ENCODE measurements around the gene TTLL3.

TTLL3 gene

GRCh38 chr3:9779721-9780457 is 30.2 kb upstream of the TTLL3 start:
- no peak overlapping the region for H3K23ac ChIP-seq (ENCODE audit: low read length in 2 of 2)
- no peak overlapping the region for H2BK12ac ChIP-seq (ENCODE audit: low read length in 2 of 2)
- no peaks in the 10 kb centered on the region for H3K9me3 ChIP-seq (ENCODE audit: control insufficient read depth, low read length)
- no peak overlapping the region for H3K4ac ChIP-seq (ENCODE audit: low read depth in 1 of 2, low read length in 2 of 2)
- H3K4me3 ChIP-seq (ENCODE audit: insufficient read depth in 1 of 2, low read depth in 1 of 2, low read length in 2 of 2) = peak overlapping the region in 1 of 2 experiments; percentile 8
- no peak overlapping the region for H2BK15ac ChIP-seq (ENCODE audit: low read depth, poor library complexity, severe bottlenecking)
- 98% methylated on average over 7 of the region's 8 CpGs for WGBS
- H2AK5ac ChIP-seq (ENCODE audit: low read length, severe bottlenecking) = no peak overlapping the region
- H2BK120ac ChIP-seq (ENCODE audit: low read depth, low read length) = no peak overlapping the region
- H4K8ac ChIP-seq (ENCODE audit: low read length) = no peak overlapping the region
- DNase-seq = no peak
- H3K9ac ChIP-seq (ENCODE audit: low read length) = no peak overlapping the region
- no peak overlapping the region for H4K91ac ChIP-seq (ENCODE audit: low read length)
- H3K18ac ChIP-seq (ENCODE audit: low read depth in 1 of 2, low read length in 2 of 2) = no peak overlapping the region
- H2AFZ ChIP-seq (ENCODE audit: low read depth, low read length) = no peak overlapping the region
- H3K14ac ChIP-seq (ENCODE audit: low read length in 2 of 2) = no peak overlapping the region
- H3K36me3 ChIP-seq (ENCODE audit: control insufficient read depth in 1 of 2, insufficient read depth in 2 of 2, low read depth in 1 of 2, low read length in 2 of 2) = peaks cover 33 to 49% of the 10 kb centered on the region in 2 experiments
- no peak overlapping the region for H3K4me2 ChIP-seq (ENCODE audit: low read length, poor library complexity, severe bottlenecking)
- no peak overlapping the region for H3K27ac ChIP-seq (ENCODE audit: low read length, poor library complexity, severe bottlenecking)
- H3K27me3 ChIP-seq (ENCODE audit: control insufficient read depth in 1 of 2, insufficient read depth in 1 of 2, low read length in 2 of 2) = no peaks in the 10 kb centered on the region
- no peak overlapping the region for H2BK5ac ChIP-seq (ENCODE audit: low read depth, low read length, poor library complexity, severe bottlenecking)
- H3K4me1 ChIP-seq (ENCODE audit: control insufficient read depth, insufficient read depth, low read depth, low read length) = peaks cover 2% of the 10 kb centered on the region
- H3K79me1 ChIP-seq (replicated peaks; ENCODE audit: low read length, poor library complexity, severe bottlenecking) = peaks cover 4% of the 10 kb centered on the region

DNA sequence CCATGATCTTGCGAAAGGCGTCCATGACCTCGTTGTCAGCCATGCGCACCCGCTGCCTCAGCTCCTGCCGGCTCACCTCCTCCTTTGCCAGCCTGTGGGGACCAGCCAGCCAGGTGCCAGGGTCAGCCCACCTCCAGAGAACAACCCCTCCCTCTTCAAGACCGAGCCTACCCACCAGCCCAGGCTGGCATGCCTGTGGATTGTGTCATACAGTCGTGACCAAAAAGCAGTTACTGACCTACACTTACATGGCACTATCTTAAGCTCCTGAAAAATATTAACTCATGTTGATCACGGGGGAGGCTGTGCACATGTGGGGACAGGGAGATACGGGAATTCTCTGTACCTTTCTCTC is 29.6 kb upstream of the TTLL3 start:
- H3K4ac ChIP-seq (ENCODE audit: low read depth in 1 of 2, low read length in 2 of 2) = no peak overlapping the region
- no peak overlapping the region for H2BK120ac ChIP-seq (ENCODE audit: low read depth, low read length)
- peaks cover 2% of the 10 kb centered on the region for H3K4me1 ChIP-seq (ENCODE audit: control insufficient read depth, insufficient read depth, low read depth, low read length)
- H3K23ac ChIP-seq (ENCODE audit: low read length in 2 of 2) = no peak overlapping the region
- H3K36me3 ChIP-seq (ENCODE audit: control insufficient read depth in 1 of 2, insufficient read depth in 2 of 2, low read depth in 1 of 2, low read length in 2 of 2) = peaks cover 37 to 54% of the 10 kb centered on the region in 2 experiments
- no peak overlapping the region for H2BK15ac ChIP-seq (ENCODE audit: low read depth, poor library complexity, severe bottlenecking)
- no peak overlapping the region for H3K14ac ChIP-seq (ENCODE audit: low read length in 2 of 2)
- H2AK5ac ChIP-seq (ENCODE audit: low read length, severe bottlenecking) = no peak overlapping the region
- H3K27ac ChIP-seq (ENCODE audit: low read length, poor library complexity, severe bottlenecking) = no peak overlapping the region
- no peaks in the 10 kb centered on the region for H3K9me3 ChIP-seq (ENCODE audit: control insufficient read depth, low read length)
- H2BK5ac ChIP-seq (ENCODE audit: low read depth, low read length, poor library complexity, severe bottlenecking) = no peak overlapping the region
- H3K9ac ChIP-seq (ENCODE audit: low read length) = no peak overlapping the region
- H3K79me1 ChIP-seq (replicated peaks; ENCODE audit: low read length, poor library complexity, severe bottlenecking) = peaks cover 6% of the 10 kb centered on the region
- H4K91ac ChIP-seq (ENCODE audit: low read length) = no peak overlapping the region
- no peak overlapping the region for H4K8ac ChIP-seq (ENCODE audit: low read length)
- DNase-seq = no peak
- peak overlapping the region in 1 of 2 experiments; percentile 8 for H3K4me3 ChIP-seq (ENCODE audit: insufficient read depth in 1 of 2, low read depth in 1 of 2, low read length in 2 of 2)
- H2BK12ac ChIP-seq (ENCODE audit: low read length in 2 of 2) = no peak overlapping the region
- no peak overlapping the region for H3K4me2 ChIP-seq (ENCODE audit: low read length, poor library complexity, severe bottlenecking)
- H3K18ac ChIP-seq (ENCODE audit: low read depth in 1 of 2, low read length in 2 of 2) = no peak overlapping the region
- H2AFZ ChIP-seq (ENCODE audit: low read depth, low read length) = no peak overlapping the region
- WGBS = 97% methylated on average over 9 of the region's 10 CpGs
- H3K27me3 ChIP-seq (ENCODE audit: control insufficient read depth in 1 of 2, insufficient read depth in 1 of 2, low read length in 2 of 2) = no peaks in the 10 kb centered on the region

GRCh38 chr3:9780910-9781309 is 29.2 kb upstream of the TTLL3 start:
- Histone ChIP-seq H3K27me3 (ENCODE audit: control insufficient read depth in 1 of 2, insufficient read depth in 1 of 2, low read length in 2 of 2) (no peaks in the 10 kb centered on the region), H4K91ac (ENCODE audit: low read length) (no peak overlapping the region), H3K36me3 (ENCODE audit: control insufficient read depth in 1 of 2, insufficient read depth in 2 of 2, low read depth in 1 of 2, low read length in 2 of 2) (peaks cover 40 to 58% of the 10 kb centered on the region in 2 experiments), H3K4ac (ENCODE audit: low read depth in 1 of 2, low read length in 2 of 2) (no peak overlapping the region), H3K79me1 (replicated peaks; ENCODE audit: low read length, poor library complexity, severe bottlenecking) (peaks cover 6% of the 10 kb centered on the region), H3K4me1 (ENCODE audit: control insufficient read depth, insufficient read depth, low read depth, low read length) (peaks cover 2% of the 10 kb centered on the region), H2BK120ac (ENCODE audit: low read depth, low read length) (no peak overlapping the region), H3K9ac (ENCODE audit: low read length) (no peak overlapping the region), H3K4me2 (ENCODE audit: low read length, poor library complexity, severe bottlenecking) (no peak overlapping the region), H2BK15ac (ENCODE audit: low read depth, poor library complexity, severe bottlenecking) (no peak overlapping the region), H4K8ac (ENCODE audit: low read length) (no peak overlapping the region), H3K9me3 (ENCODE audit: control insufficient read depth, low read length) (no peaks in the 10 kb centered on the region), H3K27ac (ENCODE audit: low read length, poor library complexity, severe bottlenecking) (no peak overlapping the region), H3K4me3 (ENCODE audit: insufficient read depth in 1 of 2, low read depth in 1 of 2, low read length in 2 of 2) (no peak overlapping the region), H3K18ac (ENCODE audit: low read depth in 1 of 2, low read length in 2 of 2) (no peak overlapping the region), H2AFZ (ENCODE audit: low read depth, low read length) (no peak overlapping the region), H2AK5ac (ENCODE audit: low read length, severe bottlenecking) (no peak overlapping the region), H2BK5ac (ENCODE audit: low read depth, low read length, poor library complexity, severe bottlenecking) (no peak overlapping the region), H2BK12ac (ENCODE audit: low read length in 2 of 2) (no peak overlapping the region), H3K23ac (ENCODE audit: low read length in 2 of 2) (no peak overlapping the region), H3K14ac (ENCODE audit: low read length in 2 of 2) (no peak overlapping the region)
- 94% methylated on average over 4 of the region's 4 CpGs for WGBS
- no peak for DNase-seq

DNA sequence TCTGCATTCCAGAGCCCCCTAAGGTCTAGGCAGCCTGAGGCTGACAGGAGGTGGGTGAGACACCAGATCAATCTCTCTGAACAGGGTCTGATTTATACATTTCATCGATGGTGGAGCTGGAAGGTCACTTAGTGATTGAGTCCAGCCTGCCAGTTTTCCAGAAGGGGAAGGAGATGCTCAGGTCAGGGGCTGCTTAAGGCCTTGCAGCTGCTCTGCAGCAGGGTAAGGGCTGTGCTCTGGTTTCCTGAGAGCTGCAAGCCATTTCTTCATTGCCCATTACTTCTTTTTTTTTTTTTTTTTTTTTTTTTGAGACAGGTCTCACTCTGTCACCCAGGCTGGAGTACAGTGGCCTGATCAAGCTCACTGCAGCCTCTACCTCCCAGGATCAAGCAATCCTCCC is 28.5 kb upstream of the TTLL3 start:
- no peaks in the 10 kb centered on the region for H3K9me3 ChIP-seq (ENCODE audit: control insufficient read depth, low read length)
- H2BK120ac ChIP-seq (ENCODE audit: low read depth, low read length) = no peak overlapping the region
- no peak overlapping the region for H2AK5ac ChIP-seq (ENCODE audit: low read length, severe bottlenecking)
- no peak overlapping the region for H4K8ac ChIP-seq (ENCODE audit: low read length)
- no peak overlapping the region for H3K27ac ChIP-seq (ENCODE audit: low read length, poor library complexity, severe bottlenecking)
- no peak overlapping the region for H3K4me2 ChIP-seq (ENCODE audit: low read length, poor library complexity, severe bottlenecking)
- no peak overlapping the region for H3K4ac ChIP-seq (ENCODE audit: low read depth in 1 of 2, low read length in 2 of 2)
- no peak overlapping the region for H2BK5ac ChIP-seq (ENCODE audit: low read depth, low read length, poor library complexity, severe bottlenecking)
- H4K91ac ChIP-seq (ENCODE audit: low read length) = no peak overlapping the region
- no peak overlapping the region for H2BK12ac ChIP-seq (ENCODE audit: low read length in 2 of 2)
- no peak overlapping the region for H2BK15ac ChIP-seq (ENCODE audit: low read depth, poor library complexity, severe bottlenecking)
- no peak overlapping the region for H3K14ac ChIP-seq (ENCODE audit: low read length in 2 of 2)
- H3K79me1 ChIP-seq (replicated peaks; ENCODE audit: low read length, poor library complexity, severe bottlenecking) = peaks cover 7% of the 10 kb centered on the region
- no peaks in the 10 kb centered on the region for H3K27me3 ChIP-seq (ENCODE audit: control insufficient read depth in 1 of 2, insufficient read depth in 1 of 2, low read length in 2 of 2)
- DNase-seq = no peak
- WGBS = 100% methylated on average over 1 of the region's 1 CpG
- H3K36me3 ChIP-seq (ENCODE audit: control insufficient read depth in 1 of 2, insufficient read depth in 2 of 2, low read depth in 1 of 2, low read length in 2 of 2) = peaks cover 45 to 64% of the 10 kb centered on the region in 2 experiments
- no peak overlapping the region for H3K18ac ChIP-seq (ENCODE audit: low read depth in 1 of 2, low read length in 2 of 2)
- peaks cover 2% of the 10 kb centered on the region for H3K4me1 ChIP-seq (ENCODE audit: control insufficient read depth, insufficient read depth, low read depth, low read length)
- no peak overlapping the region for H3K4me3 ChIP-seq (ENCODE audit: insufficient read depth in 1 of 2, low read depth in 1 of 2, low read length in 2 of 2)
- no peak overlapping the region for H3K9ac ChIP-seq (ENCODE audit: low read length)
- no peak overlapping the region for H2AFZ ChIP-seq (ENCODE audit: low read depth, low read length)
- H3K23ac ChIP-seq (ENCODE audit: low read length in 2 of 2) = no peak overlapping the region
